MCF 10A (cell line): Measurements from ENCODE around the gene METAP1. TPM values are rescaled to one million over a fixed set of nuclear protein-coding genes. Genes with fewer than 3 reads are reported as not detected.

Source experiments
- BruUV-seq: library from RNA; stranded (reverse); fragments of 400-500 nt; replicated peaks from 2 replicates; lab custom pipeline; 2021; lab: Mats Ljungman, UMichigan
- CTCF ChIA-PET: fragments of 300-600 bp; sonication (Branson Sonifier 250); formaldehyde crosslinking; extraction: SDS; loops from one replicate; lab custom pipeline; 2021; ENCODE audit warnings: antibody characterized with exemption, inconsistent platforms; lab: Yijun Ruan, JAX
- POLR2A ChIA-PET: fragments of 300-600, 350-650 bp; sonication (Branson Sonifier 250); formaldehyde crosslinking; extraction: SDS; loops from one replicate; lab custom pipeline; 2020; ENCODE audit warnings: antibody characterized with exemption, inconsistent platforms; lab: Yijun Ruan, JAX
- DNase-seq: peaks from one replicate; pipeline ENCODE4 v3.0.0-alpha.2; 2018; ENCODE audit not compliant: unreplicated experiment
- H3K27ac Mint-ChIP-seq: one replicate; pipeline ENCODE4 v1.8.0; 2022; ENCODE audit warnings: mild to moderate bottlenecking, low read depth, mixed read lengths; ENCODE audit not compliant: unreplicated experiment
- H3K27me3 Mint-ChIP-seq: one replicate; pipeline ENCODE4 v1.8.0; 2022; ENCODE audit warnings: mixed read lengths; ENCODE audit not compliant: insufficient read depth, unreplicated experiment
- H3K36me3 Mint-ChIP-seq: one replicate; pipeline ENCODE4 v1.8.0; 2022; ENCODE audit warnings: mild to moderate bottlenecking, moderate library complexity, mixed read lengths; ENCODE audit not compliant: insufficient read depth, unreplicated experiment
- H3K4me1 Mint-ChIP-seq: one replicate; pipeline ENCODE4 v1.8.0; 2022; ENCODE audit warnings: mixed read lengths; ENCODE audit not compliant: insufficient read depth, unreplicated experiment
- H3K4me3 Mint-ChIP-seq: one replicate; pipeline ENCODE4 v1.8.0; 2022; ENCODE audit warnings: mild to moderate bottlenecking, moderate library complexity, mixed read lengths; ENCODE audit not compliant: unreplicated experiment
- H3K9me3 Mint-ChIP-seq: one replicate; pipeline ENCODE4 v1.8.0; 2022; ENCODE audit warnings: mixed read lengths; ENCODE audit not compliant: unreplicated experiment
- intact Hi-C: fragments of 100-400 bp; cut with micrococcal nuclease; formaldehyde crosslinking; loops from 2 replicates; pipeline ENCODE4 v1.14.1; 2022
- total RNA-seq: library from RNA; stranded (reverse); gene quantifications from 2 replicates; pipeline ENCODE4 v1.2.3, GENCODE V29; 2022
- TF ChIP-seq, protein P1 (sequence below): fragments of 200-600 bp; IDR thresholded peaks from one replicate; pipeline ENCODE4 v1.8.0; 2022; ENCODE audit warnings: antibody characterized with exemption, mild to moderate bottlenecking; ENCODE audit not compliant: unreplicated experiment

The METAP1 gene
- total RNA-seq, 1 experiment from 2014 or later = 61.4 TPM

DNA sequence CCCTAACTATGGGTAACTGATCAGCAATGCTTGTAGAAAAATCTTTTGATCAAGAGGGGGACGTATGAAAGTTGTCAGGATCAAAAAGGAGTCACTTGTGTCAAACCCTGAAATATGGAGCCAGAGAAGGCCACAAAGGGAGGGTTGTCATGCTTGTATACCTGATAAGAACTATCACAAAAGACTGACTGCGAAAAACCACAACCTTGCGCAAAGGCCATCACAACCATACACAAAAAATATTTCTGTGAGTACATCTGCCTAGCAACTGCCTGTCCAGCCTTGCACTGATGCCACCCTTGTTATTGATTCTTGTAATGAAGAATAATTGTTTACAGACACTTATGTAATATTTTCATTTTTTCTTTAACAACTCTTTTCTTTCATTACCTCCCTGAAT, 43.8 kb upstream of the METAP1 start:
- intact Hi-C loops = no loop called here
- H3K4me3 Mint-ChIP-seq = no peak overlapping the region
- no TSS peak for BruUV-seq
- CTCF ChIA-PET = interaction anchor here (0.7 kb wide), 1 partner anchor 12 kb away, joined by 3 read pairs; no protein-coding TSS in a partner anchor
- H3K27me3 Mint-ChIP-seq = no peaks in the 10 kb centered on the region
- H3K27ac Mint-ChIP-seq = no peak overlapping the region
- peaks cover 7% of the 10 kb centered on the region for H3K9me3 Mint-ChIP-seq
- H3K36me3 Mint-ChIP-seq = no peaks in the 10 kb centered on the region
- DNase-seq = no peak
- no peaks in the 10 kb centered on the region for H3K4me1 Mint-ChIP-seq
- POLR2A ChIA-PET = no interaction called here
- TF ChIP-seq, protein P1, sequence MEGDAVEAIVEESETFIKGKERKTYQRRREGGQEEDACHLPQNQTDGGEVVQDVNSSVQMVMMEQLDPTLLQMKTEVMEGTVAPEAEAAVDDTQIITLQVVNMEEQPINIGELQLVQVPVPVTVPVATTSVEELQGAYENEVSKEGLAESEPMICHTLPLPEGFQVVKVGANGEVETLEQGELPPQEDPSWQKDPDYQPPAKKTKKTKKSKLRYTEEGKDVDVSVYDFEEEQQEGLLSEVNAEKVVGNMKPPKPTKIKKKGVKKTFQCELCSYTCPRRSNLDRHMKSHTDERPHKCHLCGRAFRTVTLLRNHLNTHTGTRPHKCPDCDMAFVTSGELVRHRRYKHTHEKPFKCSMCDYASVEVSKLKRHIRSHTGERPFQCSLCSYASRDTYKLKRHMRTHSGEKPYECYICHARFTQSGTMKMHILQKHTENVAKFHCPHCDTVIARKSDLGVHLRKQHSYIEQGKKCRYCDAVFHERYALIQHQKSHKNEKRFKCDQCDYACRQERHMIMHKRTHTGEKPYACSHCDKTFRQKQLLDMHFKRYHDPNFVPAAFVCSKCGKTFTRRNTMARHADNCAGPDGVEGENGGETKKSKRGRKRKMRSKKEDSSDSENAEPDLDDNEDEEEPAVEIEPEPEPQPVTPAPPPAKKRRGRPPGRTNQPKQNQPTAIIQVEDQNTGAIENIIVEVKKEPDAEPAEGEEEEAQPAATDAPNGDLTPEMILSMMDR = no peak

DNA sequence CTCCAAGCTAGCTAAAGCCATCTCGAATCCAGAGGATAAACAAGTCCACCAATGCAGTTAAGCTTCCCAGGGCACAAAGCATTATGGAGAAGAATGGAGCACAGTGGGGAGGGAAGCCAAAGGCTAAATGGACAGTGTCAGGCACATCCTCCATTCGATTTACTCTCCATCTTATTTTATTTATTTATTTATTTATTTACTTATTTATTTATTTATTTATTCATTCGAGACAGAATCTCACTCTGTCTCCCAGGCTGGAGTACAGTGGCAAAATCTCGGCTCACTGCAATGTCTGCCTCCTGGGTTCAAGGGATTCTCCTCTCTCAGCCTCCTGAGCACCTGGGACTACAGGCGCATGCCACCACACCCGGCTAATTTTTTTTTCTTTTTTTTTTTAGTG, 40.3 kb upstream of the METAP1 start:
- Mint-ChIP-seq H3K27ac (no peak overlapping the region), H3K4me1 (no peaks in the 10 kb centered on the region), H3K36me3 (no peaks in the 10 kb centered on the region), H3K27me3 (no peaks in the 10 kb centered on the region), H3K9me3 (peaks cover 7% of the 10 kb centered on the region), H3K4me3 (no peak overlapping the region)
- intact Hi-C loops = no loop called here
- no TSS peak for BruUV-seq
- DNase-seq = no peak
- ChIA-PET POLR2A (interaction anchor here (1.1 kb wide), 1 partner anchor 26 kb away, joined by 3 read pairs; the partner anchor contains the start of gene EIF4E), CTCF (interaction anchor here (0.6 to 0.8 kb wide), 2 partner anchors 10 to 25 kb away, joined by 3 to 5 read pairs; no protein-coding TSS in a partner anchor)
- TF ChIP-seq, protein P1 = no peak

DNA sequence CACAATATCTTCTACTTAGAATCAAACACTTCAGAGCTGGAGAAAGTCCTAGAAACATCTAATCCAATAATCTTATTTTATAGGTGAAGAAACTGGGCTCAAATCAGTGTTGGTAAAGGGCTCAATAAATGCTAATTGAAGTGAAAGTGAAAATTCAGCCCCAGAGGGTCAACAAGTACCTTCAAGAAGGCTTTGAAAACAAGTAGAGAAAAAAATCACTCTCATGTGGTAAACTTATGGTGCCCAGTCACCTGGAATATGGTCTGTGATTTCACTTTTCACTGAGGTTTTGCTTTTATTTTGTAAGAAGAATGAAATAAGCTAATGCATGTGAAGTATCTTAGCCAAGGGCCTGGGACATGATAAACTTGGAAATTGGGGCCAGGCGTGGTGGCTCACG, 37.5 kb upstream of the METAP1 start:
- no peaks in the 10 kb centered on the region for H3K36me3 Mint-ChIP-seq
- H3K27ac Mint-ChIP-seq = no peak overlapping the region
- TF ChIP-seq, protein P1 = no peak
- ChIA-PET POLR2A (interaction anchor here (0.9 kb wide), 1 partner anchor 10 kb away, joined by 3 read pairs; no protein-coding TSS in a partner anchor), CTCF (interaction anchor here (0.6 to 2.5 kb wide), 2 partner anchors 18 to 37 kb away, joined by 4 to 7 read pairs; partner anchors contain the start of gene METAP1)
- no TSS peak for BruUV-seq
- no peak overlapping the region for H3K4me3 Mint-ChIP-seq
- peaks cover 7% of the 10 kb centered on the region for H3K9me3 Mint-ChIP-seq
- DNase-seq = no peak
- H3K27me3 Mint-ChIP-seq = no peaks in the 10 kb centered on the region
- intact Hi-C loops = no loop called here
- peaks cover under 1% of the 10 kb centered on the region for H3K4me1 Mint-ChIP-seq

DNA sequence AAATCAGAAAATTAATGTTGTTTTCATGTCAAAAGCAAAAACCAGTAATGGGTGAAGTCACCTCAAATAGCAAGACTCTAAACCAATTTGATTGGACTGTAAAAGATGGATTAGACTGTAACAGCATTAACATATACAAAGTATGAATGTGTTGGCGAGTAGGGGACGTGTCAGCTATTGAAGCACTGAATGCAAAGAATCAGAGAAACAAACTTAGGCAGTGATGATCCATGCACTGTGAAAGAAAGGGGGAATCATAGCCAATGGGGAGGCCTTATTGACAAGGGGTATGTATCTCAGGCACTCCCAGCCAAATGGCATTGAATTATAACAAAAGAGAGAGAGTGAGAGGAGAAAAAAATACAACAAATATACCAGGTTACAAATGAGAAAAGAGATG, 36.1 kb upstream of the METAP1 start:
- Mint-ChIP-seq H3K4me1 (peaks cover 11% of the 10 kb centered on the region), H3K27ac (no peak overlapping the region), H3K9me3 (peaks cover 7% of the 10 kb centered on the region), H3K4me3 (no peak overlapping the region), H3K27me3 (no peaks in the 10 kb centered on the region), H3K36me3 (no peaks in the 10 kb centered on the region)
- CTCF ChIA-PET = no interaction called here
- DNase-seq = no peak
- TF ChIP-seq, protein P1 = no peak
- POLR2A ChIA-PET = interaction anchor here (0.8 kb wide), 1 partner anchor 53 kb away, joined by 3 read pairs; no protein-coding TSS in a partner anchor
- intact Hi-C loops = no loop called here
- BruUV-seq = no TSS peak
